Activated T-helper 17 cell treated with anti-CD3 and anti-CD28 coated beads, Interleukin-2, amount 50 U/mL, for 72 hours (primary cell): ENCODE data around the gene COQ9. TPM values are rescaled to one million over a fixed set of nuclear protein-coding genes. Genes with fewer than 3 reads are reported as not detected.
"Not testable (repeated sequence)": the region's sequence is repeated elsewhere in the genome, so short reads cannot be mapped to it uniquely, and the experiment has no call there.

Source experiments
- ATAC-seq: fragments of 150-1000 bp; cut with Tn5 transposase; replicated peaks from 2 replicates; pipeline ENCODE4 v1.10.0; 2021; ENCODE audit warnings: mild to moderate bottlenecking, moderate library complexity
- H3K27ac Mint-ChIP-seq: one replicate; pipeline ENCODE4 v1.8.0; 2022; ENCODE audit warnings: mixed read lengths
- H3K27me3 Mint-ChIP-seq: one replicate; pipeline ENCODE4 v1.8.0; 2022; ENCODE audit warnings: mixed read lengths
- H3K36me3 Mint-ChIP-seq: one replicate; pipeline ENCODE4 v1.8.0; 2022; ENCODE audit warnings: low read depth, mild to moderate bottlenecking, mixed read lengths
- H3K4me1 Mint-ChIP-seq: one replicate; pipeline ENCODE4 v1.8.0; 2022; ENCODE audit warnings: mixed read lengths
- H3K4me3 Mint-ChIP-seq: one replicate; pipeline ENCODE4 v1.8.0; 2022; ENCODE audit warnings: mild to moderate bottlenecking, mixed read lengths
- H3K9me3 Mint-ChIP-seq: one replicate; pipeline ENCODE4 v1.8.0; 2022; ENCODE audit warnings: mixed read lengths
- total RNA-seq, 2 donors: library from RNA; stranded (reverse); gene quantifications; one replicate each; pipeline ENCODE4 v1.2.3, GENCODE V29; 2022

COQ9 gene
- total RNA-seq: 10 to 100 TPM; 28.2 to 36.4 TPM

DNA sequence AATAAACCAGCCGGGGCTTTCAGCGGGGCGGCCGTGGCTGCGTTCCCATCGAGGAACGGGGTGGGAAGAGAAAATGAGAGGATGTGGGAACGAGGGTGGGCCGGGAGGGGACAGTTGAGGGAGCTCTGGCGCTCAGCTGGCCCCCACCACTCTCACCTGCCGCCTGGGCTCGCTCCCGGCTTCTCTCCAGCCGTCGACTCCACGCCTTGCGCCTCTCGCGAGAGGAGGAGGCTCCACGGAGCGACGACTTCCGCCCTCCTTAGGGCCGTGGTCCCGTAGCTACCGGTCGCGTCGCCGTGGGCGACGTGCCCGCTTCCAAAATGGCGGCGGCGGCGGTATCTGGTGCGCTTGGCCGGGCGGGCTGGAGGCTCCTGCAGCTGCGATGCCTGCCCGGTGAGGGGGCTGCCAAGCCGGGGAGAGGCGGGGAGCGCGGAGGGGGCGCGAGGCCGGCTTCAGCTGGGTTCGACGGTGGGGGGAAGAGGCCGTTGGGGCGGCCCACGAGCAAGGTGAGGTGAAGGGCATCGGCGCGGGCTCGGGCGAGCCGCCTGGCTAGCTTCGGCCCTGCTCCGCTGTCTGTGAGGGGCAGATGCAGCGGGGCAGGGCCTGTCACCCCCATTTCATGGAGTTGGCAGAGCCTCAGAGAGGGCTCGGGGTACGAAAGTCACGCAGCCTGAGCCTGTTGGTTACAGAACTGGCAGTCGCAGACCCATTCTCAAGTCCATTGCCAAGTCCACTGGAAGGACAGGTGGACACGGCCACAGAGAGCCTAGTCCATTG is at the start of gene COQ9, which contains the start of gene CIAPIN1:
COQ9 (plus strand) TSS at position 294 of the 777 bp plus-strand sequence; CDS start at position 321, 27 bp downstream.
CIAPIN1 (minus strand) TSS at position 200 of the 777 bp plus-strand sequence. CDS start 6,457 bp downstream, outside the sequence.
- peak within 1 kb of the TSS; percentile 90 for H3K4me3 Mint-ChIP-seq
- H3K36me3 Mint-ChIP-seq: peaks cover 15% of the 10 kb centered on the region
- peaks cover 6% of the 10 kb centered on the region for H3K4me1 Mint-ChIP-seq
- H3K27ac Mint-ChIP-seq: peak within 1 kb of the TSS; percentile 91
- H3K9me3 Mint-ChIP-seq: no peaks in the 10 kb centered on the region
- peak; percentile 100 for ATAC-seq
- H3K27me3 Mint-ChIP-seq: no peaks in the 10 kb centered on the region

GRCh38 chr16:57397493-57397892 is 49.8 kb upstream of the COQ9 start:
- H3K9me3 Mint-ChIP-seq, H3K27me3 Mint-ChIP-seq, H3K4me3 Mint-ChIP-seq, H3K4me1 Mint-ChIP-seq, ATAC-seq, H3K36me3 Mint-ChIP-seq, H3K27ac Mint-ChIP-seq: not testable (repeated sequence)

- no peaks in the 10 kb centered on the region for H3K27me3 Mint-ChIP-seq
- ATAC-seq: no peak
- no peaks in the 10 kb centered on the region for H3K9me3 Mint-ChIP-seq
- no peak overlapping the region for H3K27ac Mint-ChIP-seq
- H3K4me1 Mint-ChIP-seq: no peaks in the 10 kb centered on the region
- no peaks in the 10 kb centered on the region for H3K36me3 Mint-ChIP-seq
- H3K4me3 Mint-ChIP-seq: no peak overlapping the region
Observed at GRCh38 chr16:57401943-57402640, 45.2 kb upstream of the COQ9 start.

DNA sequence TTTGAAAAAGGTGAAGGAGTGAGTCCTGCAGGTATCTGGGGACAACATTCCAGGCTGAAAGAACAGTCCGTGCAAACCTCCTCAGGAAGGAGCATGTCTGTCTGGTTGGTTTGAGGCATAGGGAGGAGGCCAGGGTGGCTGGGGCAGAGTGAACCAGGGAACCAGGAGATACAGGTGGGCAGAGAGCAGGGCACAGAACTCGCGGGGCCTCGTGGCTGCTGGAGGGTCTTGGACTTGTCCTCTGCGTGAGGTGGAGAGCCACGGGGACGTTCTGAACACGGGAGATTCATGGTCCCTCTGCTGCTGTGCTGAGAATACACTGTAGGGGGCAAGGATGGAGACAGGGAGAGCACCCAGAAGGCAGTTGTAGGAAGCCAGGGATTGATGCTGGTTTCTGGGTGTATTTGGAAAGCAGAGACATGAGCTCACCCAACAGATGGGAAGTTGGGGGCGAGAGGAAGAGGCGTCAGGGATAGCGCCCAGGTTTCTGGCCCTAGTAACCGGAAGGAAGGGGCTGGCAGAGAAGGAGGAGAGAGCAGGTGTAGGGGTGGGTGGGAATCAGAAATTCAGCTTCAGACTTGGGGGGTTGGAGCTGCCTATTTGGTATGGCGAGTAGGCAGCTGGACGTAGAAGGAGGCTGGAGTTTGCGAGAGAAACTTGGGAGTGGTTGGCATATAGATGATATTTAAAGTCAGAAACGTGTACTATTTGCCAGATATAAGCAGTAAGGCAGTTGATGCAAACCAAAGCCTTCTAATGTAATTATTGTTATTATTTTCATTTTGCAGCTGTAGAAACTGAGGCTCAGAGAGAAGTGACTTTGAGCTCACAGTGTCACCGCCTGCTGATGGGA is 43.1 kb upstream of the COQ9 start, which contains the start of gene CCL17:
CCL17 (plus strand) TSS at position 803 of the 853 bp plus-strand sequence. CDS start 9,166 bp downstream, outside the sequence.
- no peak within 1 kb of the TSS for H3K27ac Mint-ChIP-seq
- ATAC-seq: no peak
- no peaks in the 10 kb centered on the region for H3K4me1 Mint-ChIP-seq
- no peak within 1 kb of the TSS for H3K4me3 Mint-ChIP-seq
- no peaks in the 10 kb centered on the region for H3K9me3 Mint-ChIP-seq
- H3K27me3 Mint-ChIP-seq: peaks cover 2% of the 10 kb centered on the region
- H3K36me3 Mint-ChIP-seq: no peaks in the 10 kb centered on the region

DNA sequence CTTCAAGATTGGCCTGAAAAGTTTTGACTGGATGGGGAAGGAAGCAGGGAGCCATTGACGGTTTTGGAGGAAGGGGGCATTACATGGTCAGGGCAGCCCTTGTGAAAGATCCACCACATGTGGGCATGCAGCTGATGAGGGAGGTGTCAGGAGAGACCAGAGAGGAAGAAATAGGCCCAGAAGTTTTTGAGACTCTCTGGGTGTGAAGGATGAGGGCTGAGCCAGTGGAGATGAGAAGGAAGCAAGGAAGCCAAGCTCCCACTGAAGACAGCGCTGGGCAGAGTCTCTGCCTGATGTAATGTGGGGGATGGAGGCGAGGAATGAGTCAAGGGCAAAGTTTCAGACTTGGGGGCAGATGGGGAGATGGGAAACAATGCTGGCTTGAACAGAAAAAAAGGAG is 42.2 kb upstream of the COQ9 start:
- Mint-ChIP-seq H3K27me3 (peaks cover 5% of the 10 kb centered on the region), H3K9me3 (no peaks in the 10 kb centered on the region), H3K4me3 (no peak overlapping the region), H3K36me3 (no peaks in the 10 kb centered on the region), H3K27ac (no peak overlapping the region), H3K4me1 (no peaks in the 10 kb centered on the region)
- ATAC-seq: peak; percentile 24

DNA sequence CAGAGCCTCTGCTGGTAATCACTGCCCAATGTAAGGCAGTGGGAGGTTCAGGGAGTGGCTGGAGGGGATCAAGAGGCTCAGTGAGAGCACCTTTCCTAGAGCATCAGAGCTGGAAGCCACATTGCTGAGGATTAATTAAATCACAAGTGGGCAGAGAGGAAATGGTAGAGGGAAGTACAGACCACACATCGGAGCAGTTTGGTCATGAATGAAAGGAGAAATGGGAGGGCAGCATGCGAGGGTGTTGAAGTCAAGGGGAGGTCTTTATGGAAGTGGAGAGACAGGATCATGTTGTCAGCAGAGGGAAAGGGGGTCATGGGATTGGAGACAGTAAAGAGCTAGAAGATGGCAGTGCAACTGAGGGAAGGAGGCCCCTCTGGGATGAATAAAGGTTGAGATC is 40.4 kb upstream of the COQ9 start:
- Mint-ChIP-seq H3K36me3 (no peaks in the 10 kb centered on the region), H3K27ac (no peak overlapping the region), H3K9me3 (no peaks in the 10 kb centered on the region), H3K27me3 (peaks cover 5% of the 10 kb centered on the region), H3K4me3 (no peak overlapping the region), H3K4me1 (no peaks in the 10 kb centered on the region)
- no peak for ATAC-seq

- no peak overlapping the region for H3K27ac Mint-ChIP-seq
- ATAC-seq: no peak
- H3K4me1 Mint-ChIP-seq: no peaks in the 10 kb centered on the region
- no peaks in the 10 kb centered on the region for H3K36me3 Mint-ChIP-seq
- H3K27me3 Mint-ChIP-seq: peaks cover 5% of the 10 kb centered on the region
- H3K4me3 Mint-ChIP-seq: no peak overlapping the region
- no peaks in the 10 kb centered on the region for H3K9me3 Mint-ChIP-seq
Observed at GRCh38 chr16:57407521-57408353, 39.5 kb upstream of the COQ9 start.

DNA sequence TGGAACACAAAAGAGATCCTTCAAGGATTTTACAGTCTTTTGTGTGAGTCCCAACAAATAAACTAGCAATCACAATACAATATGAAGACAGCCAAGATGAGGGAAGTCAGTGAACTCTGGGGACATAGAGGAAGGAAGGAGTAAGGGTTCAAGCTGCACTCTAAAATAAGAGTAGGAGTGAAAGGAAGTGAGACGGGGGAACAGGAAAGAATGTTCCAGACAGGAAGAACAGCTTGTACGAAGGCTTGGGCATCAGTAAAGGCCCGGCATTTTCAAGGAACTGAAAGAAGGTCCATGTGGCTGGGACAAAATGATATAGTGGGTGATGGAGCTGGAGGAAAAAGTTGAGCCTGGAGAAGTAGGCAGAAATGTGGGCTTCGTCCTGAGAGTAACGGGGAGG is 38.2 kb upstream of the COQ9 start:
- no peak for ATAC-seq
- Mint-ChIP-seq H3K4me1 (no peaks in the 10 kb centered on the region), H3K4me3 (no peak overlapping the region), H3K9me3 (no peaks in the 10 kb centered on the region), H3K36me3 (no peaks in the 10 kb centered on the region), H3K27me3 (peaks cover 5% of the 10 kb centered on the region), H3K27ac (no peak overlapping the region)

DNA sequence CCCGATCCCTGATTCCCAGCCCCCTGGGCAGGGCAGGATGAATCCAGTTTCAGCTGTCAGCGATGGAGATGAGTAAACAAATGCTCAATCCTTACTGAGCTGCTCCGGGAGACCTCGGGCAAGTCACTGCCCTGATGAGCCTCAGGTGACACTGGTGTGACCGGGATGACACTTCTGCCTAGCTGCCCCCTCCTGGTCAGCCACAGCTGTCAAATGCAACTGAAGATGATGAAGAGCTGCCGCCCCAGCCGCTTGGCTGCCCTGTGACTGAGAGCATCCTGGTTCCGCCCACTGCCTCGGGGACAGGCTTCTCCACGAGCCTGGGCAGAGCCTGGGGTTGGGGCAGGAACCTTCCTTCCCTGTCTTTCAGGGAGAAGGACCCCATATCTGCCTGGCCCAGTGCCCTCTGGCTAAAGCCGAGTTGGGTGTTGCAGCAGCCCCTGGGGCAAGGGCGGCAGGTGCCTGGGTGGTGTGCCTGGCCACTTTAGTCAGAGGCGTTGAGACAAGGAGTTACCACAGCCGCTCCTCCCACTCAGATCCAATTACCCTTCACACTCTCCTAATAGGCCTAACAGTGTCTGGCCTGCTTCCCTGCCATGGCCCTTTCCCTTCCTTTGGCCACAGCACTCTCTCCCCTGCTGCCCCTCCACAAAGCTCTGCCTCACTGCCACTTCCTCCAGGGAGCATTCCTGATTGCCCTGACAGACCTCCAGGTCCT is 37.2 kb upstream of the COQ9 start:
- H3K4me3 Mint-ChIP-seq: no peak overlapping the region
- no peaks in the 10 kb centered on the region for H3K9me3 Mint-ChIP-seq
- H3K36me3 Mint-ChIP-seq: no peaks in the 10 kb centered on the region
- peak overlapping the region; percentile 0 for H3K27ac Mint-ChIP-seq
- H3K4me1 Mint-ChIP-seq: no peaks in the 10 kb centered on the region
- no peak for ATAC-seq
- H3K27me3 Mint-ChIP-seq: peaks cover 5% of the 10 kb centered on the region

- Mint-ChIP-seq H3K4me1 (no peaks in the 10 kb centered on the region), H3K27ac (no peak overlapping the region)
- ATAC-seq: no peak
Observed at GRCh38 chr16:57411362-57411976, 35.8 kb upstream of the COQ9 start.

GRCh38 chr16:57412584-57412983 is 34.7 kb upstream of the COQ9 start:
- Mint-ChIP-seq H3K27ac (no peak overlapping the region), H3K36me3 (no peaks in the 10 kb centered on the region), H3K27me3 (peaks cover 5% of the 10 kb centered on the region), H3K4me3 (no peak overlapping the region), H3K4me1 (peaks cover 5% of the 10 kb centered on the region), H3K9me3 (no peaks in the 10 kb centered on the region)
- no peak for ATAC-seq

More at GRCh38 chr16:57411362-57411976, 35.8 kb upstream of the COQ9 start:
- no peak overlapping the region for H3K4me3 Mint-ChIP-seq
- no peaks in the 10 kb centered on the region for H3K9me3 Mint-ChIP-seq
- H3K36me3 Mint-ChIP-seq: no peaks in the 10 kb centered on the region
- H3K27me3 Mint-ChIP-seq: peaks cover 5% of the 10 kb centered on the region

DNA sequence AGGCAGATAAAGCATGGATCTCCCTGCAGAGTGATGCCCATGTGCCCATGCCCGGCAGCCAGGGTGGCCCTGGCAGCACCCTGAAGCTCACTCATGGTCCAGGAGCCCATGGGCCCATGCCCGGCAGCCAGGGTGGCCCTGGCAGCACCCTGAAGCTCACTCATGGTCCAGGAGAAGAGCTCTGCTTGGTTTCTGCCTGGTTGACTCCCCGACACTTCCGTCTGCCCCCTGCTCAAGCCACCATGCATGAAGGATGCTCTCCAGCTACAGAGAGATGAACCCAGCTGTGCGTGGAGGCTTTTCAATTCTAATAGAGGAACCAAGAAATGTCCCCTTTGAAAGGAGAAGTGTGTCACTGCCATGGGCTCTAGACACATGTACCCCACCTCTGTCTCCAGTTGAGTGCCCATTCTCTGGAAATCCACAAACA is 34.0 kb upstream of the COQ9 start:
- H3K36me3 Mint-ChIP-seq: no peaks in the 10 kb centered on the region
- no peak overlapping the region for H3K27ac Mint-ChIP-seq
- H3K4me3 Mint-ChIP-seq: no peak overlapping the region
- no peaks in the 10 kb centered on the region for H3K9me3 Mint-ChIP-seq
- H3K27me3 Mint-ChIP-seq: peaks cover 5% of the 10 kb centered on the region
- H3K4me1 Mint-ChIP-seq: peaks cover 5% of the 10 kb centered on the region
- ATAC-seq: no peak

DNA sequence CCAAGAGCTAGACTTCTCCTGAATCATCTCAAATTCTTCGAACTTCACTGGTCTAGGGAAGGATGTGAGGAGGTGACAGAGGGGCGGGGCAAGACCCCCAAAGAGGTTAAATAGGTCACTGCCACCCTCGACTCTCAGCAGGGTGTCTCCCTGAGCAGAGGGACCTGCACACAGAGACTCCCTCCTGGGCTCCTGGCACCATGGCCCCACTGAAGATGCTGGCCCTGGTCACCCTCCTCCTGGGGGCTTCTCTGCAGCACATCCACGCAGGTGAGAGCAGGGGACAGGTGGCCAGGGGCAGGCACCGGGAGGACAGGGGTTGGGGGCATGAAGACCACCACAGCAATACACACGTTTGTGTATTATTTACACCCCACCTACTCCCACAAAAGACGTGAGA is 33.5 kb upstream of the COQ9 start:
- H3K27me3 Mint-ChIP-seq: peaks cover 5% of the 10 kb centered on the region

More for the DNA sequence above, 33.5 kb upstream of the COQ9 start:
- Mint-ChIP-seq H3K9me3 (no peaks in the 10 kb centered on the region), H3K4me3 (no peak overlapping the region), H3K27ac (no peak overlapping the region), H3K4me1 (peaks cover 5% of the 10 kb centered on the region), H3K36me3 (no peaks in the 10 kb centered on the region)
- ATAC-seq: no peak
